NOMO-1 treated with dmso at 0.1 percent for 144 hours (cell line): ENCODE results near the gene TNFRSF21.
"Not testable (repeated sequence)": the region's sequence is repeated elsewhere in the genome, so short reads cannot be mapped to it uniquely, and the experiment has no call there.

Experiments used
- DNase-seq: peaks from one replicate; lab custom pipeline; 2025; ENCODE audit not compliant: unreplicated experiment; lab: John Stamatoyannopoulos, UW

The TNFRSF21 gene

GRCh38 chr6:47309291-47310130 is at the start of gene TNFRSF21:
TNFRSF21 (minus strand) TSS chr6:47309905; CDS start chr6:47309511, 394 bp downstream.
- peak; percentile 79 for DNase-seq

- DNase-seq: no peak
Observed at GRCh38 chr6:47358440-47359225, 48.9 kb upstream of the TNFRSF21 start.

GRCh38 chr6:47357827-47358226 is 48.1 kb upstream of the TNFRSF21 start:
- peak; percentile 69 for DNase-seq

GRCh38 chr6:47355496-47355895 is 45.8 kb upstream of the TNFRSF21 start:
- no peak for DNase-seq

GRCh38 chr6:47353871-47354270 is 44.2 kb upstream of the TNFRSF21 start:
- no peak for DNase-seq

GRCh38 chr6:47352966-47353365 is 43.3 kb upstream of the TNFRSF21 start:
- DNase-seq: no peak

GRCh38 chr6:47352194-47352920 is 42.7 kb upstream of the TNFRSF21 start:
- DNase-seq: no peak

- no peak for DNase-seq
Observed at GRCh38 chr6:47351621-47352020, 41.9 kb upstream of the TNFRSF21 start.

- no peak for DNase-seq
Observed at GRCh38 chr6:47349931-47350330, 40.2 kb upstream of the TNFRSF21 start.

- DNase-seq: no peak
Observed at GRCh38 chr6:47348316-47348863, 38.7 kb upstream of the TNFRSF21 start.

GRCh38 chr6:47345761-47346160 is 36.1 kb upstream of the TNFRSF21 start:
- DNase-seq: no peak

- DNase-seq: no peak
Observed at GRCh38 chr6:47344022-47344421, 34.3 kb upstream of the TNFRSF21 start.

- DNase-seq: no peak
Observed at GRCh38 chr6:47343600-47343999, 33.9 kb upstream of the TNFRSF21 start.

GRCh38 chr6:47342824-47343223 is 33.1 kb upstream of the TNFRSF21 start:
- no peak for DNase-seq

GRCh38 chr6:47337519-47337918 is 27.8 kb upstream of the TNFRSF21 start:
- no peak for DNase-seq

GRCh38 chr6:47336334-47336733 is 26.6 kb upstream of the TNFRSF21 start:
- no peak for DNase-seq

- DNase-seq: peak; percentile 76
Observed at GRCh38 chr6:47335466-47335865, 25.8 kb upstream of the TNFRSF21 start.

- DNase-seq: no peak
Observed at GRCh38 chr6:47334334-47334733, 24.6 kb upstream of the TNFRSF21 start.

- not testable (repeated sequence) for DNase-seq
Observed at GRCh38 chr6:47328606-47329005, 18.9 kb upstream of the TNFRSF21 start.

- DNase-seq: not testable (repeated sequence)
Observed at GRCh38 chr6:47328139-47328538, 18.4 kb upstream of the TNFRSF21 start.

- DNase-seq: no peak
Observed at GRCh38 chr6:47323887-47324286, 14.2 kb upstream of the TNFRSF21 start.
